A673 (cell line): Measurements from ENCODE around the gene IQGAP1.

Experiments
- CTCF ChIP-seq: fragments of 300-800, 200-600 bp; sonication (generic); conservative IDR thresholded peaks from 2 replicates; pipeline ENCODE4 v1.5.1; 2017; ENCODE audit warnings: low read depth, mild to moderate bottlenecking, antibody characterized with exemption, low read length, moderate library complexity, mixed read lengths
- EZH2 ChIP-seq: fragments of 200-600 bp; sonication (generic); IDR thresholded peaks from 2 replicates; pipeline ENCODE4 v1.6.1; 2017; ENCODE audit warnings: borderline replicate concordance, low read depth, mild to moderate bottlenecking, mixed read lengths, antibody characterized with exemption, low read length; ENCODE audit not compliant: poor library complexity, severe bottlenecking

GRCh38 chr15:90413411-90414379 lies 25.7 kb downstream of the IQGAP1 start:
- TF ChIP-seq CTCF (no peak), EZH2 (no peak)
